Sigmoid colon (tissue), 4 donors: ENCODE results near the gene C16orf87.

Experiments used
- EP300 ChIP-seq, 4 donors: sonication (generic); formaldehyde crosslinking; IDR thresholded peaks; one replicate each; pipeline ENCODE4 v1.6.1; 2017; ENCODE audit warnings: antibody characterized with exemption in 4 of 4
- POLR2A ChIP-seq, 2 donors: fragments of 450-650 bp; IDR thresholded peaks; one replicate each; pipeline ENCODE4 v1.6.1; 2016; ENCODE audit warnings: antibody characterized with exemption in 2 of 2, mild to moderate bottlenecking in 2 of 2, moderate library complexity in 2 of 2
- POLR2AphosphoS5 ChIP-seq, 4 donors: sonication (generic); formaldehyde crosslinking; IDR thresholded peaks; one replicate each; pipeline ENCODE4 v1.6.1; 2017; ENCODE audit warnings: antibody characterized with exemption in 4 of 4

DNA sequence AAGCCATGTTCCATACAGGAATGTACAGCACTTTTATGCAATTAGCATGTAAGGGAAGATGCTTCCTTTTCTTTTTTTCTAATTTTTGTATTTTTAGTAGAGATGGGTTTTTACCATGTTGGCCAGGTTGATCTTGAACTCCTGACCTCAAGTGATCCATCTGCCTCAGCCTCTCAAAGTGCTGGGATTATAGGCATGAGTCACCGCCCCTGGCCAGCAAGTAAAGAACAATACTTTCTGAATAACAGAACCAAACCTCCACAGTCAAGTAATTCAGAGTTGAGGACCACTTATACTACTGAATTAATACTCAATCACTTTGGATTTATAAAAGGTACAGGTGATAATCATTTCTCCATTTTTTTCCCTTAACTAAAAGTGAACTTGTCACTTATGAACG is 13.0 kb downstream of the C16orf87 start:
- no peak for TF ChIP-seq POLR2A (IDR thresholded peaks at IDR 0.05)
- no peak for TF ChIP-seq POLR2AphosphoS5 (IDR thresholded peaks at IDR 0.05)
- TF ChIP-seq EP300 (IDR thresholded peaks at IDR 0.05), result no peak
